A549 (cell line): ENCODE data around the gene RBM4B. TPM values are rescaled to one million over a fixed set of nuclear protein-coding genes. Genes with fewer than 3 reads are reported as not detected.

Source experiments
- ATAC-seq, 2 experiments: fragments of 200-7000 bp in 1 of 2; fragments of >200 bp in 1 of 2; cut with Nextera tagmentation in 1 of 2; cut with Tn5 transposase in 1 of 2; 3 replicates each; pipeline versions ENCODE4 v1.8.0 to v1.9.1; 2018 to 2020; ENCODE audit warnings: mild to moderate bottlenecking in 1 of 2, moderate library complexity in 1 of 2
- CTCF ChIA-PET: fragments of 300-600 bp; sonication (Branson Sonifier 250); formaldehyde crosslinking; extraction: SDS; loops from one replicate; lab custom pipeline; 2021; ENCODE audit warnings: antibody characterized with exemption, inconsistent platforms; lab: Yijun Ruan, JAX
- POLR2A ChIA-PET: fragments of 350-600 bp; formaldehyde crosslinking; extraction: SDS; loops from one replicate; lab custom pipeline; 2021; ENCODE audit warnings: antibody characterized with exemption, inconsistent platforms; lab: Yijun Ruan, JAX
- DNase-seq, 2 experiments: peaks; one replicate each; pipeline versions ENCODE4 v3.0.0 to v3.0.0-alpha.2; 2011 to 2016; ENCODE audit warnings: low read depth in 1 of 2, low spot score in 1 of 2
- FAIRE-seq: peaks from 2 replicates; lab custom pipeline; 2011; peaks lifted over from hg19 to GRCh38; lab: Jason Lieb, UNC
- H3K27ac ChIP-seq, 2 experiments: fragments of >200 bp; sonication (Bioruptor Twin); formaldehyde crosslinking; 3 replicates each; pipeline ENCODE4 v1.5.1; 2016 to 2017
- H3K4me1 ChIP-seq: fragments of >200 bp; sonication (Bioruptor Twin); formaldehyde crosslinking; 3 replicates; pipeline ENCODE4 v1.6.1; 2016
- H3K4me2 ChIP-seq: fragments of >200 bp; sonication (Bioruptor Twin); formaldehyde crosslinking; 3 replicates; pipeline ENCODE4 v1.6.1; 2016
- H3K4me3 ChIP-seq: fragments of >200 bp; sonication (Bioruptor Twin); formaldehyde crosslinking; 3 replicates; pipeline ENCODE4 v1.5.1; 2016
- H3K9me3 ChIP-seq: fragments of >200 bp; sonication (Bioruptor Twin); formaldehyde crosslinking; 3 replicates; pipeline ENCODE4 v1.6.1; 2016
- ATOH8 ChIP-seq: fragments of 250-450 bp; sonication (Bioruptor Pico); IDR thresholded peaks from 2 replicates; pipeline ENCODE4 v1.5.0; 2020; ENCODE audit warnings: low read depth, mild to moderate bottlenecking, moderate library complexity
- BCL3 ChIP-seq: fragments of >200 bp; sonication (Bioruptor Twin); formaldehyde crosslinking; IDR thresholded peaks from 3 replicates; pipeline ENCODE4 v1.6.1; 2016
- BHLHE40 ChIP-seq: IDR thresholded peaks from 2 replicates; pipeline ENCODE4 v1.6.1; 2012; ENCODE audit warnings: low read depth, low read length, inconsistent platforms
- CBX8 ChIP-seq: fragments of 200-600 bp; sonication (generic); IDR thresholded peaks from 2 replicates; pipeline ENCODE4 v1.6.1; 2016
- CEBPB ChIP-seq, 2 experiments: fragments of >200 bp in 1 of 2; sonication (Bioruptor Twin) in 1 of 2; formaldehyde crosslinking in 1 of 2; IDR thresholded peaks; 2 replicates each; pipeline ENCODE4 v1.6.1; 2012 to 2016
- CHD4 ChIP-seq: fragments of 200-600 bp; sonication (generic); IDR thresholded peaks from 2 replicates; pipeline ENCODE4 v1.6.1; 2016; ENCODE audit warnings: antibody characterized with exemption, mild to moderate bottlenecking, borderline replicate concordance
- ELK1 ChIP-seq: fragments of 150-350 bp; IDR thresholded peaks from 2 replicates; pipeline ENCODE4 v1.6.1; 2014; ENCODE audit warnings: low read depth, mild to moderate bottlenecking, low read length
- FOSB ChIP-seq: fragments of 250-450 bp; sonication (Bioruptor Pico); IDR thresholded peaks from 2 replicates; pipeline ENCODE4 v1.5.0; 2020; ENCODE audit warnings: mild to moderate bottlenecking, moderate library complexity
- HES2 ChIP-seq: fragments of >200 bp; sonication (Bioruptor Twin); formaldehyde crosslinking; IDR thresholded peaks from 2 replicates; pipeline ENCODE4 v1.6.1; 2016
- HMGXB4 ChIP-seq: fragments of 250-450 bp; sonication (Bioruptor Pico); IDR thresholded peaks from 2 replicates; pipeline ENCODE4 v1.5.0; 2021; ENCODE audit warnings: mild to moderate bottlenecking, moderate library complexity, borderline replicate concordance
- HOXB5 ChIP-seq: fragments of 250-450 bp; sonication (Bioruptor Pico); IDR thresholded peaks from 2 replicates; pipeline ENCODE4 v1.5.0; 2020; ENCODE audit warnings: mild to moderate bottlenecking, moderate library complexity
- KDM1A ChIP-seq: fragments of 200-600 bp; sonication (generic); IDR thresholded peaks from 2 replicates; pipeline ENCODE4 v1.6.1; 2016; ENCODE audit warnings: low read depth, mild to moderate bottlenecking
- MAFK ChIP-seq: fragments of 450-650 bp; IDR thresholded peaks from 2 replicates; pipeline ENCODE4 v1.6.1; 2014; ENCODE audit not compliant: partially characterized antibody
- MAZ ChIP-seq: fragments of 150-350 bp; IDR thresholded peaks from 2 replicates; pipeline ENCODE4 v1.6.1; 2014; ENCODE audit warnings: antibody characterized with exemption, low read depth, low read length, borderline replicate concordance
- MYC ChIP-seq: IDR thresholded peaks from 2 replicates; pipeline ENCODE4 v1.6.1; 2012; ENCODE audit warnings: mild to moderate bottlenecking, inconsistent platforms, low read length, improper control_type of control experiment, borderline replicate concordance
- NPAS2 ChIP-seq: fragments of 250-450 bp; sonication (Bioruptor Pico); IDR thresholded peaks from 2 replicates; pipeline ENCODE4 v1.8.0; 2022; ENCODE audit warnings: mild to moderate bottlenecking, moderate library complexity, borderline replicate concordance
- SMC3 ChIP-seq: fragments of >200 bp; sonication (Bioruptor Twin); formaldehyde crosslinking; IDR thresholded peaks from 3 replicates; pipeline ENCODE4 v1.6.1; 2018; ENCODE audit warnings: inconsistent platforms
- TFCP2L1 ChIP-seq: fragments of 250-450 bp; sonication (Bioruptor Pico); IDR thresholded peaks from 2 replicates; pipeline ENCODE4 v1.5.0; 2021; ENCODE audit warnings: mild to moderate bottlenecking
- TP53 ChIP-seq: fragments of 250-450 bp; sonication (Bioruptor Pico); IDR thresholded peaks from 2 replicates; pipeline ENCODE4 v1.5.0; 2021; ENCODE audit warnings: mild to moderate bottlenecking, moderate library complexity
- USF2 ChIP-seq: fragments of 450-650 bp; IDR thresholded peaks from 2 replicates; pipeline ENCODE4 v1.6.1; 2014; ENCODE audit warnings: antibody characterized with exemption
- ZC3H11A ChIP-seq: fragments of 450-650 bp; IDR thresholded peaks from 2 replicates; pipeline ENCODE4 v1.6.1; 2014; ENCODE audit warnings: antibody characterized with exemption, mild to moderate bottlenecking
- ZFP36 ChIP-seq: fragments of 450-650 bp; IDR thresholded peaks from 2 replicates; pipeline ENCODE4 v1.6.1; 2014; ENCODE audit warnings: borderline replicate concordance; ENCODE audit not compliant: partially characterized antibody
- WGBS: methylation state at CpG from one replicate; pipeline ENCODE4 v1.1.6; 2017; ENCODE audit errors: missing lambda C conversion rate; 5-methylcytosine and 5-hydroxymethylcytosine counted together
- polyA plus RNA-seq, 4 experiments: library from polyadenylated mRNA; depleted of rRNA in 3 of 4; stranded (reverse); fragments of >200 nt; fragmentation: RNase III in 1 of 4; extraction: RNeasy Plus Mini Kit Qiagen cat#74134 plus additional on column Dnase treatment in 1 of 4; gene quantifications; 2 replicates in 3 of 4; 3 replicates in 1 of 4; pipeline ENCODE4 v1.2.3, GENCODE V29; 2011 to 2017

The RBM4B gene
- polyA plus RNA-seq, 2 of the 4 experiments (the other 2 are of a cell fraction): 28.0 to 32.7 TPM

- no peak overlapping the region for H3K4me3 ChIP-seq
- FAIRE-seq (no peak), DNase-seq (no peak), ATAC-seq (peak; percentile 27 to 33; a peak in 4 of 6 replicates)
- no peak overlapping the region for H3K4me2 ChIP-seq
- WGBS: 93% methylated on average over 27 of the region's 33 CpGs
- TF ChIP-seq ATOH8 (CRISPR knock-in tag) (no peak), MAFK (no peak), ZFP36 (no peak), USF2 (no peak), HOXB5 (CRISPR knock-in tag) (no peak)
- TF ChIP-seq, all 56 proteins: peak for 0
- POLR2A ChIA-PET: no interaction called here
- CTCF ChIA-PET: interaction anchor here (0.6 to 14.2 kb wide), 8 partner anchors 8 to 278 kb away, joined by 3 to 194 read pairs (median 5); partner anchors contain the start of gene RBM4B
- Histone ChIP-seq H3K4me1 (no peaks in the 10 kb centered on the region), H3K27ac (no peak overlapping the region), H3K9me3 (no peaks in the 10 kb centered on the region)
These were observed 9.4 kb upstream of the RBM4B start for GRCh38 chr11:66686801-66687750.

- H3K27ac ChIP-seq: no peak overlapping the region
- CTCF ChIA-PET: interaction anchor here (0.5 to 1.6 kb wide), 8 partner anchors 8 to 277 kb away, joined by 3 to 6 read pairs (median 4); partner anchors contain the start of genes RBM14 and RBM4B
- no peaks in the 10 kb centered on the region for H3K9me3 ChIP-seq
- DNase-seq (no peak), FAIRE-seq (no peak), ATAC-seq (peak in 1 of 2 experiments; percentile 22; a peak in 3 of 6 replicates)
- TF ChIP-seq ELK1 (no peak), BCL3 (no peak), CEBPB (IDR thresholded peaks at IDR 0.05) (no peak), TP53 (CRISPR knock-in tag) (no peak), HMGXB4 (CRISPR knock-in tag) (no peak), BHLHE40 (no peak), TFCP2L1 (CRISPR knock-in tag) (no peak), ZC3H11A (no peak), CHD4 (no peak), HES2 (no peak), FOSB (CRISPR knock-in tag) (no peak), SMC3 (no peak), NPAS2 (no peak), CBX8 (no peak), MAZ (no peak), USF2 (no peak), MYC (no peak), KDM1A (no peak)
- H3K4me3 ChIP-seq: no peak overlapping the region
- WGBS: 88% methylated on average over 15 of the region's 15 CpGs
- no peaks in the 10 kb centered on the region for H3K4me1 ChIP-seq
- H3K4me2 ChIP-seq: no peak overlapping the region
- POLR2A ChIA-PET: interaction anchor here (0.6 kb wide), 1 partner anchor 170 kb away, joined by 3 read pairs; no protein-coding TSS in a partner anchor
These were observed 8.6 kb upstream of the RBM4B start for GRCh38 chr11:66686100-66686785.
